ENCODE data around the gene FAM219A. TPM values are rescaled to one million over a fixed set of nuclear protein-coding genes. Genes with fewer than 3 reads are reported as not detected.
A peak's percentile ranks its signal among the peaks of the same experiment; 100 is the strongest.

Gene FAM219A
- total RNA-seq, 1 donor from 2014 or later: 35.7 TPM

DNA sequence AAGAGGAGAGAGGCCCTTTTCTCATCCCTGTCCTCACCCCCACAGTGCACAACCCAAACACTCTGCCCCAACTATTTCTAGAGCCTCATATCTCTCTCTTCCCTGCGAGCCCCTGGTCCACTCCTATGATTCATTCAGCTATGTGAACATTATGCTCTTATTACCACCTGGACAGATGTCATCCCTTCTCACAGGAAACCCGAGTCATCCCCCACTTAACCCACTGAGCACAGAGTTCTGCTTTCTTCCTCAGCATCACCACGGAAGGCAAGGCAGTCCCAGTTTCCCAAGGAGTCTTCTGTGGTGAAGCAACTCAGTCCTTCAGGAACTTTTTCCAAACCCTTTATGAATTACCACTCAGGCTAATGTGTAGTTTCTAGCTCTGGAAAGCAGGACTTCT, 1.6 kb upstream of the FAM219A start:
- H3K4me1 Mint-ChIP-seq (ENCODE audit: low read depth): peaks cover 26% of the 10 kb centered on the region
- peaks cover 12% of the 10 kb centered on the region for H3K27me3 Mint-ChIP-seq (ENCODE audit: low read depth)
- no peaks in the 10 kb centered on the region for H3K36me3 Mint-ChIP-seq (ENCODE audit: low read depth)
- H3K4me3 Mint-ChIP-seq (ENCODE audit: unreplicated experiment): no peak overlapping the region
- no peak overlapping the region for H3K27ac Mint-ChIP-seq (ENCODE audit: unreplicated experiment)
- no peak for DNase-seq (ENCODE audit: low spot score)
- no peaks in the 10 kb centered on the region for H3K9me3 Mint-ChIP-seq (ENCODE audit: low read depth)
- TF ChIP-seq, protein P1, sequence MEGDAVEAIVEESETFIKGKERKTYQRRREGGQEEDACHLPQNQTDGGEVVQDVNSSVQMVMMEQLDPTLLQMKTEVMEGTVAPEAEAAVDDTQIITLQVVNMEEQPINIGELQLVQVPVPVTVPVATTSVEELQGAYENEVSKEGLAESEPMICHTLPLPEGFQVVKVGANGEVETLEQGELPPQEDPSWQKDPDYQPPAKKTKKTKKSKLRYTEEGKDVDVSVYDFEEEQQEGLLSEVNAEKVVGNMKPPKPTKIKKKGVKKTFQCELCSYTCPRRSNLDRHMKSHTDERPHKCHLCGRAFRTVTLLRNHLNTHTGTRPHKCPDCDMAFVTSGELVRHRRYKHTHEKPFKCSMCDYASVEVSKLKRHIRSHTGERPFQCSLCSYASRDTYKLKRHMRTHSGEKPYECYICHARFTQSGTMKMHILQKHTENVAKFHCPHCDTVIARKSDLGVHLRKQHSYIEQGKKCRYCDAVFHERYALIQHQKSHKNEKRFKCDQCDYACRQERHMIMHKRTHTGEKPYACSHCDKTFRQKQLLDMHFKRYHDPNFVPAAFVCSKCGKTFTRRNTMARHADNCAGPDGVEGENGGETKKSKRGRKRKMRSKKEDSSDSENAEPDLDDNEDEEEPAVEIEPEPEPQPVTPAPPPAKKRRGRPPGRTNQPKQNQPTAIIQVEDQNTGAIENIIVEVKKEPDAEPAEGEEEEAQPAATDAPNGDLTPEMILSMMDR (IDR thresholded peaks at IDR 0.05): no peak

DNA sequence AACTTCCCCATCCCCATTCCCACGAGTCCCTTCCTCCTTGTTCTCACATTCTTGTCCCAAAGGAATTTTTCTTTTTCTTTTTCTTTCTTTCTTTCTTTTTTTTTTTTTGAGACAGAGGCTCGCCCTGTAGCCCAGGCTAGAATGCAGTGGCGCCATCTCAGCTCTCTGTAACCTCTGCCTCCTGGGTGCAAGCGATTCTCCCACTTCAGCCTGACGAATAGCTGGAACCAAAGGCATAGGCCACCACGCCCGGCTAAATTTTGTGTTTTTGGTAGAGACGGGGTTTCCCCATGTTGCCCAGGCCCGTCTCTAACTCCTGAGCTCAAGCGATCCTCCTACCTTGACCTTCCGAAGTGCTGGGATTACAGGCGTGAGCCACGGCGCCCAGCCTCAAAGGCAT, 986 bp upstream of the FAM219A start:
- Mint-ChIP-seq H3K36me3 (ENCODE audit: low read depth) (no peaks in the 10 kb centered on the region), H3K9me3 (ENCODE audit: low read depth) (no peaks in the 10 kb centered on the region), H3K4me3 (ENCODE audit: unreplicated experiment) (peak overlapping the region; percentile 98), H3K27ac (ENCODE audit: unreplicated experiment) (no peak overlapping the region), H3K27me3 (ENCODE audit: low read depth) (peaks cover 12% of the 10 kb centered on the region), H3K4me1 (ENCODE audit: low read depth) (peaks cover 32% of the 10 kb centered on the region)
- TF ChIP-seq, protein P1 (IDR thresholded peaks at IDR 0.05): no peak
- no peak for DNase-seq (ENCODE audit: low spot score)

DNA sequence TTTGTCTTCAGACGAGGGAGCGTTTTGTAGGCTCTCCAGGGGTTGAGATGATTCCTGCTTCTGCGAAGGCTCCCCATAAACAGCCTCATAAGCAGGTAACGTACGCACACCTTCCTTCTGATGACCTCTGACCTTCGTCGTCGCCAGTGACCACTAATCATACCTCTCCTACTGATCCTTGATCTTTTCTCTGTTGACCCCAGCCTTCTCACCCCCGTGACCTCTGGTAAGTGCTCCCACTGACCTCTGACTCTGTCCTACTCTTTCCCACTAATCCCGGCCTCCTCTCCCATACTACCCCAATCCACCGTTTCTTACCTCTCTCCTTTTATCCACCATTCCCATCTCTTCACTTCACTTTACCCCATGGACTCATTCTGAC, 580 bp upstream of the FAM219A start:
- Mint-ChIP-seq H3K36me3 (ENCODE audit: low read depth) (no peaks in the 10 kb centered on the region), H3K27ac (ENCODE audit: unreplicated experiment) (peak overlapping the region; percentile 45), H3K27me3 (ENCODE audit: low read depth) (peaks cover 12% of the 10 kb centered on the region), H3K9me3 (ENCODE audit: low read depth) (no peaks in the 10 kb centered on the region), H3K4me3 (ENCODE audit: unreplicated experiment) (peak overlapping the region; percentile 98), H3K4me1 (ENCODE audit: low read depth) (peaks cover 33% of the 10 kb centered on the region)
- DNase-seq (ENCODE audit: low spot score): no peak
- TF ChIP-seq, protein P1 (IDR thresholded peaks at IDR 0.05): no peak

DNA sequence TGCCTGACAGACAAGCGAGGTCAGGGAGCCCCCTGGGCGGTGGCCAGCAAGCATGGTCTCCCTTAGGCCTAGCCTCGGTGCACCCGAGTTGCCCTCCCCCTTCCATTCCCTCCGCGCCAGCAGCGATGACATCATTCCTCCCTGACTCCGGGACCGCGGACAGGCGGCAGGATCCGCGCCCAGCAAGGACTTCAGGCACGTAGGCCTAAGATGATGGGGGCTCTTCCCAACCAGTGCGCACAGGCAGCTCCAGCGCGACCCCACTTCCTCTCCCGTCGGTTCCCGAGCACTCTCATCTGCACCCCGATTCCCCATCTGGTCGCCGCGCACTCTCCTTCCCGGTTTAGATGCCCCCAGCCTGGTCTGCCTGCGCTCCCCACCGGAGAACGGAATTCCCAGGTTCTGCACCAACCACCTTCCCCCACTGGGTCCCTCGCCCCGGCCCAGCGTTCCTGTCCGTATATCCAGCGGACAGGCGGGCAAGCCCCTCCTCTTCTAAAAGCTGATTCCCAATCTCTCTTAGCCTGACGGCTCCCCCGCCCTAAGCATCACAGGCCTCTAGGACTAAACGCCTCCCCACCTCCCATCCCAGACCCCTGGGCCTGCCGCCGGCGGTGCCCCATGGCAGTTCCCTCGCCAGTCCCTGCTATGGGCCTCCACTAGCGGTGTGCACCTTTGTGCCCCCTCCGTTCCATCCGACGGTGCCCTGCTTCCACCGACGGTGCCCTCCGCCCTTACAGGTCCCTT, 931 bp downstream of the FAM219A start:
- H3K4me1 Mint-ChIP-seq (ENCODE audit: low read depth): peaks cover 37% of the 10 kb centered on the region
- H3K27ac Mint-ChIP-seq (ENCODE audit: unreplicated experiment): peak overlapping the region; percentile 95
- peaks cover 1% of the 10 kb centered on the region for H3K36me3 Mint-ChIP-seq (ENCODE audit: low read depth)
- peak; percentile 93 for DNase-seq (ENCODE audit: low spot score)
- H3K27me3 Mint-ChIP-seq (ENCODE audit: low read depth): peaks cover 12% of the 10 kb centered on the region
- no peaks in the 10 kb centered on the region for H3K9me3 Mint-ChIP-seq (ENCODE audit: low read depth)
- TF ChIP-seq, protein P1 (IDR thresholded peaks at IDR 0.05): no peak
- H3K4me3 Mint-ChIP-seq (ENCODE audit: unreplicated experiment): peak overlapping the region; percentile 98

DNA sequence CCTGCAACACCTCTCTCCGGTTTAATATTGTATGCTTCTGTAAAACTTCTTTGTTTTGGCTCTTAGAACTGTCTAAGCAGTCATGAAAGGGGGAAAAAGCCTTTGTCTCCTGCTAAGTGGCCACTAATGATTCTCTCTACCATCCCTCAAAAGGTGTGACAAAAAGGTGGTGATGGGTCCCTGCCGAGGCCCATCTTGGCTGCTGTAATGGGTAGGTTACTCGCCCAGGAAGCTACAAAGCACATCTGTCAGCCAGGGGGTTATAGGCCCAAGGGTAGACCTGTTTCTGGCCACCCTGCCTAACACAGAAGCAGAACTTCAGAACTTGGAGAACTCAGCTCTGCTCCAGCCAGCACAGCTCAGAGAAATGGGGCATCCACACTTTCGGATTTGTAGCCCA, 1.6 kb downstream of the FAM219A start:
- TF ChIP-seq, protein P1 (IDR thresholded peaks at IDR 0.05): no peak
- Mint-ChIP-seq H3K27me3 (ENCODE audit: low read depth) (peaks cover 8% of the 10 kb centered on the region), H3K36me3 (ENCODE audit: low read depth) (peaks cover 3% of the 10 kb centered on the region), H3K27ac (ENCODE audit: unreplicated experiment) (peak overlapping the region; percentile 95), H3K4me3 (ENCODE audit: unreplicated experiment) (peak overlapping the region; percentile 98), H3K9me3 (ENCODE audit: low read depth) (no peaks in the 10 kb centered on the region), H3K4me1 (ENCODE audit: low read depth) (peaks cover 40% of the 10 kb centered on the region)
- DNase-seq (ENCODE audit: low spot score): no peak

All from chondrocyte (in vitro differentiated cells).